ENCODE results near the gene MTR.

MTR gene

DNA sequence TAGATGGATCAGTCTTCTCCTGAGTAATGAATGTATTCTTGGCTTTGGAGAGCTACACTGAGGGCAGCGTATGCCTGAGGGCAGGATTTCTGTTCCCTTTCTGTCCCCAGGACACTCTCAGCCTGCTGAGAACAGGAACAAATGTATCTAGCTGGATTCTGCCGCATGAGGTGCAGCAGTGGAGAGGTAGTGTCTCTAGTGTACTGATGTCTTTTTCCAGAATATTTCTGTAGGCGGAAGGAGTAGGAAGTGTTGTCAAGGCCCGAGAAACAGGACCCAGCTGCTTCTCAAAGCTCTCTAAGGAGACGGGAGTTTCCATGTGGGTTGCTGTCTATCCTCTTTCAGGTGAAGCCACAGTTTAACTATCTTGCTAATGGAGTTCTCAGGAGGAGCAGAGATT lies 143.7 kb downstream of the MTR start:
- TF ChIP-seq, protein P1, sequence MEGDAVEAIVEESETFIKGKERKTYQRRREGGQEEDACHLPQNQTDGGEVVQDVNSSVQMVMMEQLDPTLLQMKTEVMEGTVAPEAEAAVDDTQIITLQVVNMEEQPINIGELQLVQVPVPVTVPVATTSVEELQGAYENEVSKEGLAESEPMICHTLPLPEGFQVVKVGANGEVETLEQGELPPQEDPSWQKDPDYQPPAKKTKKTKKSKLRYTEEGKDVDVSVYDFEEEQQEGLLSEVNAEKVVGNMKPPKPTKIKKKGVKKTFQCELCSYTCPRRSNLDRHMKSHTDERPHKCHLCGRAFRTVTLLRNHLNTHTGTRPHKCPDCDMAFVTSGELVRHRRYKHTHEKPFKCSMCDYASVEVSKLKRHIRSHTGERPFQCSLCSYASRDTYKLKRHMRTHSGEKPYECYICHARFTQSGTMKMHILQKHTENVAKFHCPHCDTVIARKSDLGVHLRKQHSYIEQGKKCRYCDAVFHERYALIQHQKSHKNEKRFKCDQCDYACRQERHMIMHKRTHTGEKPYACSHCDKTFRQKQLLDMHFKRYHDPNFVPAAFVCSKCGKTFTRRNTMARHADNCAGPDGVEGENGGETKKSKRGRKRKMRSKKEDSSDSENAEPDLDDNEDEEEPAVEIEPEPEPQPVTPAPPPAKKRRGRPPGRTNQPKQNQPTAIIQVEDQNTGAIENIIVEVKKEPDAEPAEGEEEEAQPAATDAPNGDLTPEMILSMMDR (IDR thresholded peaks at IDR 0.05; ENCODE audit: extremely low read depth, missing control alignments), result no peak
- no peak for DNase-seq (ENCODE audit: low spot score)

DNA sequence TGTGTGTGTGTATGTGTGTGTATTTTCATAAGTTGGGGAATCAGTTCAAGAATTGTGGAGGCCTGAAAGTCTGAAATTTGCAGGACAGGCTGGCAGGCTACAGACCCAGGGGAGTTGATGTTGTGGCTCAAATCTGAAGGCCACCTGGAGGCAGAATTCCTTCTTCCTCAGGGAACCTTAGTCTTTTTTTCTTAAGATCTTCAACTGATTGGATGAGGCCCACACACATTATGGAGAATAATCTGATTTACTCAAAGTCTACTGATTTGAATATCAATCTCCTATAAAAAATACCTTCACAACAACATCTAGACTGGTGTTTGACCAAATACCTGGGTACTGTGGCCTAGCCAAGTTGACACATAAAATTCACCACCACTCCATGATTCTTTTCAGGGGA lies 147.3 kb downstream of the MTR start:
- TF ChIP-seq, protein P1 (IDR thresholded peaks at IDR 0.05; ENCODE audit: extremely low read depth, missing control alignments), result no peak
- no peak for DNase-seq (ENCODE audit: low spot score)

DNA sequence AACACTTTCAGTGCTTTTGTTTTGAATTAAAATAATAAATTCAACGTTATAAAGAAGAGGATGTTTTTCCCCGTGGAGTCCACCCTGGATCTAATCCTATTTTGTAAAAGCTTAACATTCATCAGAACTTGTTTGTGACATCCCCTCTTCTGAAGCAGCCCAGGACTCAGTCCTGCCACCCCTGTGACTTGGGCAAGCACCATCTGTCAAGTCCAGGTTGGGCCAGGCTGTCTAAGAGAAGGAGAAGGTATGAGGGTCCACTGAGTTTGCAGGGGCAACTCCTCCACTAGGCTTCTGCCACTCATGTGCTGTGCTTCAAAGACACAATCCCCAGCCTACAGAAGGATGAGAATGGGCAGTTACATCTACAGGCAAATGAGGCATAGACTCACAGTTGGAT lies 149.5 kb downstream of the MTR start:
- no peak for DNase-seq (ENCODE audit: low spot score)
- TF ChIP-seq, protein P1 (IDR thresholded peaks at IDR 0.05; ENCODE audit: extremely low read depth, missing control alignments), result no peak

DNA sequence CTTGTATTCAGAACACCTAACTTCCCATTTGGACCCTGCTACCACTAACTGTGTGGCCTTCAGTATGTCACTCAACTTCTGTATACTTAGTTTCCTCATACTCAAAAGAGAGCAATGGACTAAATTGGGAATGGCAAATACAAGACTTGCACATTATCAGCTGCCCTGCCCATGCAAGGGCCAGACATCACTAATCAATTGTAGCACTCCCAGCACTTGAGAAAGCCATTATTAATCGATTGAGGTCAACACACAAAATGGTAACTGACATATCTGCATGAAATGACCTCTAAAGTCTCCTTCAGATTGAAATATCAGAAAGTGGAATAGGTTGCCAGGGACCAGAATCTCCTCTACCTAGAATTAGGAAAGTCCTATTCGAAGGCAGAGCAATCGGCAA lies 149.9 kb downstream of the MTR start:
- no peak for DNase-seq (ENCODE audit: low spot score)

DNA sequence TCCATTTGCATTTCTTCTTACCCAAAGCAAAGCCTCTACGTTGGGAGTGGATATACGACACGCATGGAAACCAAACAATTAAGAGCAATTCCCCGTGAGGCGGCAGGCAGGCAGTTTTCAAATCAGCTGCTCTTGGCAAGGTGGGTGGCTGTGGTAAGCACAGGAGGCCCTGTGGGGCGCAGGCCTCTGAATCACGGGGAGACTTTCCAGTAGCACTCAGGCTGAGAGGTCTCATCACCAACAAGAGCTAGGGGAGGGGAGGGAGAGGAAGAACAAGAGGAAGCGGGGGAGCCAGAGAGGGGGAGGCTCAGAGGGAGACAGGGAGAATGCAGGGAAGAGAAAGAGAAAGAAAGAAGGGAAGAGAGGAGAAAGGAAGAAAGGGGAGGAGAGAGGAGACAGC lies 152.7 kb downstream of the MTR start:
- TF ChIP-seq, protein P1 (IDR thresholded peaks at IDR 0.05; ENCODE audit: extremely low read depth, missing control alignments), result no peak
- no peak for DNase-seq (ENCODE audit: low spot score)

More for the DNA sequence above, 149.9 kb downstream of the MTR start:
- TF ChIP-seq, protein P1 (IDR thresholded peaks at IDR 0.05; ENCODE audit: extremely low read depth, missing control alignments), result no peak

DNA sequence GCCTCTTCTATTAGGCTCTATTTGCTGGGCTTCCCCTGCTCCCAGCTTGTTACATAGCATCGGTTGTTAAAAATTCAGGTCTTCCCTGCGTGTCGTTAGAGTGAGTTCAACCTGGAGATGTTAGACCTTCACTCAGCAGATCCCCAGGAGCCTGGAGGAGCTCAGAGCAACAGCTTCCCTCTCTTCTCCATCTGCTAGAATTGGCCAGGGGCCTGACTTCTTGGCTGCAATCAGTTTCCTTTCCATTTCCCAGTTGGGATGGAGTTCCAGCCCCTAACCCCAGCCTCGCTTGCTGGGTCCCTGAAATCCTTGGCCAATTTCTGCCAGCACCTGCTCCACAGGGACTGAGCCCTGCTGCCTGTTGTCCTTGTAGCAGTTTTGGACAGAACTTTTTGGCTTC lies 153.3 kb downstream of the MTR start:
- no peak for DNase-seq (ENCODE audit: low spot score)
- TF ChIP-seq, protein P1 (IDR thresholded peaks at IDR 0.05; ENCODE audit: extremely low read depth, missing control alignments), result no peak

DNA sequence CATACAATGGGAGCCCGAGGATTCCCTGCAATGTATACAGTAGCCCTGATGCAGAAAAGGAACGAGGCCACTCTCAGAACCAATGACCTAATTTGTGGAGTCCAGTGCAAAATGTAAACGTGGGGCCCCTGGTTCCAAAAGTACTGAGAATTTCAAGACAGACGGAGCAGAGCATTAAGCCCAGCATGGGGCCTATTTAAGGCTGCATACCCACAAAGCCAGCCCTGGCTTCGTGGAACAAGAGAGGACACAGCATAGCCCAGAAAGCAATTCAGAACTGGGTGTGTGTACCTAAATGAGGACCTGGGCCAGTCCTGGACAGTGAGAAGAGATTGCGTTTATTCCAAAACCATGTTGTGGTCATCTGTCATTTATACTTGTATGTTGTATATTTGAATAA lies 153.9 kb downstream of the MTR start:
- TF ChIP-seq, protein P1 (IDR thresholded peaks at IDR 0.05; ENCODE audit: extremely low read depth, missing control alignments), result no peak
- no peak for DNase-seq (ENCODE audit: low spot score)
